Panc1 (cell line): Measurements from ENCODE around the gene RRBP1. TPM values are rescaled to one million over a fixed set of nuclear protein-coding genes. Genes with fewer than 3 reads are reported as not detected.

ENCODE experiments used
- ATAC-seq: fragments of 200-7000 bp; cut with Tn5 transposase; 2 replicates; pipeline ENCODE4 v1.9.1; 2020; ENCODE audit warnings: mild to moderate bottlenecking, moderate library complexity
- BruUV-seq: library from RNA; stranded (reverse); fragments of 400-500 nt; replicated peaks from 2 replicates; lab custom pipeline; 2021; lab: Mats Ljungman, UMichigan
- CTCF ChIA-PET: fragments of 300-600 bp; sonication (Branson Sonifier 250); formaldehyde crosslinking; loops from one replicate; lab custom pipeline; 2022; ENCODE audit warnings: antibody characterized with exemption; lab: Charles Lee
- POLR2A ChIA-PET: fragments of 300-600 bp; sonication (Branson Sonifier 250); formaldehyde crosslinking; loops from one replicate; lab custom pipeline; 2022; ENCODE audit warnings: antibody characterized with exemption; lab: Charles Lee
- DNase-seq: peaks from one replicate; pipeline ENCODE4 v3.0.0-alpha.2; 2010; ENCODE audit warnings: low read depth, low spot score
- H3K27ac ChIP-seq: 2 replicates; pipeline ENCODE4 v1.5.1; 2011; ENCODE audit warnings: mild to moderate bottlenecking, low read length, inconsistent platforms
- H3K27me3 ChIP-seq: fragments of 200-500 bp; sonication (Bioruptor generic); 2 replicates; pipeline ENCODE4 v1.6.0; 2014; ENCODE audit warnings: low read length, inconsistent platforms; ENCODE audit not compliant: control insufficient read depth, insufficient read depth
- H3K36me3 ChIP-seq: fragments of 200-500 bp; sonication (Bioruptor generic); 2 replicates; pipeline ENCODE4 v1.5.1; 2014; ENCODE audit warnings: inconsistent platforms, mild to moderate bottlenecking, low read length, moderate library complexity; ENCODE audit not compliant: control insufficient read depth, insufficient read depth
- H3K4me1 ChIP-seq: 2 replicates; pipeline ENCODE4 v1.5.1; 2011; ENCODE audit warnings: inconsistent platforms, mild to moderate bottlenecking, low read length, moderate library complexity; ENCODE audit not compliant: control insufficient read depth, insufficient read depth
- H3K4me3 ChIP-seq, 2 experiments: 2 replicates each; pipeline ENCODE4 v1.5.1; 2011 to 2012; ENCODE audit warnings: low read depth in 2 of 2, low read length in 2 of 2, mild to moderate bottlenecking in 2 of 2, inconsistent platforms in 1 of 2, moderate library complexity in 1 of 2
- H3K9me3 ChIP-seq: fragments of 200-500 bp; sonication (Bioruptor generic); 2 replicates; pipeline ENCODE4 v1.5.1; 2014; ENCODE audit warnings: low read depth, mild to moderate bottlenecking, inconsistent platforms, low read length, moderate library complexity; ENCODE audit not compliant: control insufficient read depth, insufficient read depth
- CTCF ChIP-seq: fragments of 450-650 bp; IDR thresholded peaks from 2 replicates; pipeline ENCODE4 v1.5.1; 2017; ENCODE audit warnings: mild to moderate bottlenecking
- POLR2AphosphoS5 ChIP-seq: IDR thresholded peaks from 2 replicates; pipeline ENCODE4 v1.6.1; 2012; ENCODE audit warnings: mild to moderate bottlenecking, low read depth, low read length, moderate library complexity
- REST ChIP-seq, 2 experiments: IDR thresholded peaks; 2 replicates each; pipeline ENCODE4 v1.6.1; 2011 to 2012; ENCODE audit warnings: low read depth in 2 of 2, control low read depth in 1 of 2, low read length in 1 of 2, mild to moderate bottlenecking in 1 of 2, moderate library complexity in 1 of 2; ENCODE audit not compliant: insufficient read depth in 1 of 2
- SIN3A ChIP-seq: IDR thresholded peaks from 2 replicates; pipeline ENCODE4 v1.6.1; 2012; ENCODE audit warnings: low read depth, mild to moderate bottlenecking, low read length, moderate library complexity, borderline replicate concordance; ENCODE audit not compliant: insufficient read depth
- TCF7L2 ChIP-seq: IDR thresholded peaks from 2 replicates; pipeline ENCODE4 v1.6.1; 2011; ENCODE audit warnings: mild to moderate bottlenecking, low read depth, low read length, inconsistent platforms
- in situ Hi-C: cut with HindIII; loops from 2 replicates; pipeline ENCODE4 v1.10.0; 2016; ENCODE audit warnings: low sequenced_read_pairs, low pct_unique_long_range_greater_than_20kb
- intact Hi-C: fragments of 100-400 bp; cut with micrococcal nuclease; formaldehyde crosslinking; loops from one replicate; pipeline ENCODE4 v1.10.0; 2022; ENCODE audit not compliant: unreplicated experiment
- total RNA-seq: library from RNA; stranded (reverse); gene quantifications from one replicate; pipeline ENCODE4 v1.2.1, GENCODE V29; 2021; ENCODE audit not compliant: unreplicated experiment

The RRBP1 gene
- total RNA-seq, 1 experiment from 2014 or later: 152 TPM

DNA sequence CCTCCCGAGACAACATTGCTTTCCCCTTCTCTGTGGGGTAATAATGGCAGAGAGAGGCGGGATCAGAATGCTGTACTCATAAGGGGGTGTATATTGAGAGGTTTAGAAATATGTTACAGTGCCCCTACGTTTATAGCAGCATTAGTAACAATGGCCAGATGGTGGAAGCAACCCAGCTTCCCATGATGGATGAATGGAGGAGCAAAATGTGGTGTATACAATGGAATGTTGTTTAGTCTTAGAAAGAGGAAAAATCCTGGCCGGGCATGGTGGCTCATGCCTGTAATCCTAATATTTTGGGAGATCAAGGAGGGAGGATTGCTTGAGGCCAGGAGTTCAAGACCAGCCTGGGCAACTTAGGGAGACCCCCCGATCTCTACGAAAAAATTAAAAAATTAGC, 30.7 kb upstream of the RRBP1 start:
- ATAC-seq (no peak), DNase-seq (no peak)
- Histone ChIP-seq H3K9me3 (no peaks in the 10 kb centered on the region), H3K27me3 (no peaks in the 10 kb centered on the region), H3K27ac (no peak overlapping the region), H3K4me1 (no peaks in the 10 kb centered on the region), H3K36me3 (no peaks in the 10 kb centered on the region), H3K4me3 (no peak overlapping the region)
- in situ Hi-C loops (no loop called here), intact Hi-C loops (no loop called here)
- TF ChIP-seq SIN3A (no peak), REST (IDR thresholded peaks at IDR 0.05; ENCODE audit: insufficient read depth in 1 of 2, low read depth in 2 of 2, low read length in 1 of 2) (no peak), CTCF (no peak), TCF7L2 (no peak), POLR2AphosphoS5 (no peak)
- BruUV-seq: no TSS peak
- ChIA-PET POLR2A (no interaction called here), CTCF (no interaction called here)

DNA sequence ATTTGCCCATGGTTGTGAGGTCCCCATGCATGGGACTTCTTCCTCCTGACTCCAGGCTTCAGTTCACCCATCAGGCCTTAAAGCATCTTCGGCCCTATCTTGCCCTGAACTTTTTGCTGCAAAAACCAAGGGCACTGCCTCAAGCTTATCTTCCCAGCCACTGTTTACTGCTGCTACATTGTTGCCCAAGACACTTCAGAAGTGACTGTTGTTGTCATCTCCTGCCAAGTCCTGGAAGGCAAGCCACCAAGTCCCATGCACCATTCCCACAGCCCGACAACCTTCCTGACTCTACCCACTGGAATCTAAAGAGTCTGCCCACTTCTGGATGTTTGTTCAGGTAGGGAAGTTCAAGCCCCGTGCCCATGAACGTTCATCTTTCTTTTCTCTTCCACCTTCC, 30.2 kb upstream of the RRBP1 start:
- DNase-seq: no peak
- no peak overlapping the region for H3K4me3 ChIP-seq
- no peak for ATAC-seq
- ChIA-PET CTCF (no interaction called here), POLR2A (no interaction called here)
- TF ChIP-seq TCF7L2: no peak
- no peak for TF ChIP-seq SIN3A
- no peak for TF ChIP-seq REST (IDR thresholded peaks at IDR 0.05; ENCODE audit: insufficient read depth in 1 of 2, low read depth in 2 of 2, low read length in 1 of 2)
- TF ChIP-seq POLR2AphosphoS5: no peak
- no peak for TF ChIP-seq CTCF
- no peaks in the 10 kb centered on the region for H3K9me3 ChIP-seq
- no peaks in the 10 kb centered on the region for H3K27me3 ChIP-seq
- intact Hi-C loops (no loop called here), in situ Hi-C loops (no loop called here)
- no peaks in the 10 kb centered on the region for H3K36me3 ChIP-seq
- H3K27ac ChIP-seq: no peak overlapping the region
- H3K4me1 ChIP-seq: no peaks in the 10 kb centered on the region
- no TSS peak for BruUV-seq
